H1 (cell line): ENCODE results near the gene U2AF1L4. TPM values are rescaled to one million over a fixed set of nuclear protein-coding genes. Genes with fewer than 3 reads are reported as not detected.

Source experiments
- BCL11A ChIP-seq, 2 experiments: IDR thresholded peaks; one replicate each; pipeline ENCODE4 v1.6.1; 2011; ENCODE audit warnings: low read depth in 2 of 2, low read length in 2 of 2, mild to moderate bottlenecking in 2 of 2
- CEBPB ChIP-seq: IDR thresholded peaks from 2 replicates; pipeline ENCODE4 v1.6.1; 2012; ENCODE audit warnings: low read depth, low read length
- FOSL1 ChIP-seq: IDR thresholded peaks from 2 replicates; pipeline ENCODE4 v1.6.1; 2011; ENCODE audit warnings: mild to moderate bottlenecking, low read depth, low read length, moderate library complexity; ENCODE audit not compliant: insufficient read depth
- GTF2F1 ChIP-seq: IDR thresholded peaks from 2 replicates; pipeline ENCODE4 v1.6.1; 2012; ENCODE audit warnings: low read depth, low read length, improper control_type of control experiment, borderline replicate concordance
- KDM4A ChIP-seq: IDR thresholded peaks from one replicate; pipeline ENCODE4 v1.7.1; 2012; ENCODE audit warnings: low read depth, mild to moderate bottlenecking, moderate library complexity, low read length, inconsistent platforms; ENCODE audit not compliant: severe bottlenecking
- NANOG ChIP-seq: IDR thresholded peaks from 2 replicates; pipeline ENCODE4 v1.6.1; 2011; ENCODE audit warnings: low read length, low read depth, mild to moderate bottlenecking, inconsistent platforms; ENCODE audit not compliant: insufficient read depth, poor library complexity, severe bottlenecking
- RAD21 ChIP-seq, 2 experiments: IDR thresholded peaks in 1 of 2; conservative IDR thresholded peaks in 1 of 2; 2 replicates each; pipeline ENCODE4 v1.6.1; 2011; ENCODE audit warnings: low read depth in 2 of 2, low read length in 2 of 2, improper control_type of control experiment in 1 of 2, inconsistent platforms in 1 of 2, mild to moderate bottlenecking in 1 of 2, moderate library complexity in 1 of 2
- RFX5 ChIP-seq: IDR thresholded peaks from 2 replicates; pipeline ENCODE4 v1.6.1; 2011; ENCODE audit warnings: low read depth, low read length, improper control_type of control experiment, borderline replicate concordance
- RNF2 ChIP-seq: fragments of 200-900, 300-1000 bp; sonication (generic); IDR thresholded peaks from 2 replicates; pipeline ENCODE4 v1.7.1; 2016; ENCODE audit warnings: borderline replicate concordance, low read depth, mild to moderate bottlenecking, antibody characterized with exemption, low read length; ENCODE audit not compliant: poor library complexity, severe bottlenecking; ENCODE audit errors: missing control alignments
- RXRA ChIP-seq: IDR thresholded peaks from 2 replicates; pipeline ENCODE4 v1.6.1; 2011; ENCODE audit warnings: low read depth, mild to moderate bottlenecking, low read length, moderate library complexity; ENCODE audit not compliant: insufficient read depth
- SIRT6 ChIP-seq: IDR thresholded peaks from one replicate; pipeline ENCODE4 v1.7.1; 2012; ENCODE audit warnings: low read length, inconsistent platforms
- SP1 ChIP-seq: IDR thresholded peaks from 2 replicates; pipeline ENCODE4 v1.6.1; 2011; ENCODE audit warnings: low read depth, low read length
- SP4 ChIP-seq: IDR thresholded peaks from 2 replicates; pipeline ENCODE4 v1.6.1; 2012; ENCODE audit warnings: low read length, inconsistent platforms
- TCF12 ChIP-seq: IDR thresholded peaks from 2 replicates; pipeline ENCODE4 v1.6.1; 2011; ENCODE audit warnings: low read depth, mild to moderate bottlenecking, low read length
- TEAD4 ChIP-seq: IDR thresholded peaks from 2 replicates; pipeline ENCODE4 v1.6.1; 2012; ENCODE audit warnings: low read depth, low read length, inconsistent platforms, mixed read lengths
- ZNF274 ChIP-seq: IDR thresholded peaks from 2 replicates; pipeline ENCODE4 v1.7.0; 2012; ENCODE audit warnings: low read length, borderline replicate concordance; ENCODE audit errors: extremely low read depth
- polyA plus RNA-seq, 7 experiments: library from polyadenylated mRNA; depleted of rRNA in 3 of 7; stranded (reverse) in 5 of 7; unstranded in 2 of 7; fragments of >200 nt in 5 of 7; fragments of 200-250 nt in 2 of 7; gene quantifications; 1 replicate in 5 of 7; 2 replicates in 1 of 7; 4 replicates in 1 of 7; pipeline versions ENCODE4 v1.2.1 to v1.2.3, GENCODE V29; 2011 to 2013; ENCODE audit warnings: missing spikeins in 2 of 7, mixed read lengths in 2 of 7
- total RNA-seq: library from RNA; stranded (reverse); fragmentation: NEBNext Ultra II Directional; extraction: Animal tissue kit (Norgen Biotek cat#: 25700); gene quantifications from 2 replicates; pipeline ENCODE4 v1.2.1, GENCODE V29; 2021
- TF ChIP-seq, protein P1 (sequence below), 3 experiments: IDR thresholded peaks; 1 replicate in 2 of 3; 2 replicates in 1 of 3; pipeline versions ENCODE4 v1.5.1 to v1.6.1; 2011; ENCODE audit warnings: low read length in 3 of 3, mild to moderate bottlenecking in 3 of 3, inconsistent platforms in 2 of 3, low read depth in 1 of 3, moderate library complexity in 1 of 3; ENCODE audit not compliant: insufficient read depth in 1 of 3; ENCODE audit errors: control extremely low read depth in 1 of 3

U2AF1L4 gene
- total and polyA plus RNA-seq, 2 of the 8 experiments (the other 6 are each of a cell fraction or from before 2014, with no cell fraction given), result 15.1 to 32.7 TPM

- TF ChIP-seq RAD21 (IDR thresholded peaks at IDR 0.05 in 1 of 2, conservative IDR thresholded peaks at IDR 0.05 in 1 of 2; ENCODE audit: low read depth in 2 of 2, low read length in 2 of 2) (peak; percentile 11 to 26; a peak in 2 of 4 replicates), BCL11A (IDR thresholded peaks at IDR 0.05; ENCODE audit: low read depth in 2 of 2, low read length in 2 of 2) (no peak), SP4 (no peak), TEAD4 (no peak), CEBPB (peak; percentile 79), RFX5 (no peak), ZNF274 (no peak), SP1 (no peak), NANOG (no peak), TCF12 (no peak), KDM4A (no peak), SIRT6 (no peak), GTF2F1 (no peak), RXRA (no peak), RNF2 (no peak), FOSL1 (no peak)
- TF ChIP-seq, protein P1, sequence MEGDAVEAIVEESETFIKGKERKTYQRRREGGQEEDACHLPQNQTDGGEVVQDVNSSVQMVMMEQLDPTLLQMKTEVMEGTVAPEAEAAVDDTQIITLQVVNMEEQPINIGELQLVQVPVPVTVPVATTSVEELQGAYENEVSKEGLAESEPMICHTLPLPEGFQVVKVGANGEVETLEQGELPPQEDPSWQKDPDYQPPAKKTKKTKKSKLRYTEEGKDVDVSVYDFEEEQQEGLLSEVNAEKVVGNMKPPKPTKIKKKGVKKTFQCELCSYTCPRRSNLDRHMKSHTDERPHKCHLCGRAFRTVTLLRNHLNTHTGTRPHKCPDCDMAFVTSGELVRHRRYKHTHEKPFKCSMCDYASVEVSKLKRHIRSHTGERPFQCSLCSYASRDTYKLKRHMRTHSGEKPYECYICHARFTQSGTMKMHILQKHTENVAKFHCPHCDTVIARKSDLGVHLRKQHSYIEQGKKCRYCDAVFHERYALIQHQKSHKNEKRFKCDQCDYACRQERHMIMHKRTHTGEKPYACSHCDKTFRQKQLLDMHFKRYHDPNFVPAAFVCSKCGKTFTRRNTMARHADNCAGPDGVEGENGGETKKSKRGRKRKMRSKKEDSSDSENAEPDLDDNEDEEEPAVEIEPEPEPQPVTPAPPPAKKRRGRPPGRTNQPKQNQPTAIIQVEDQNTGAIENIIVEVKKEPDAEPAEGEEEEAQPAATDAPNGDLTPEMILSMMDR (IDR thresholded peaks at IDR 0.05; ENCODE audit: control extremely low read depth in 1 of 3, insufficient read depth in 1 of 3, low read depth in 1 of 3, low read length in 3 of 3), result peak; percentile 34 to 45 (median 45)
These were observed 30.4 kb downstream of the U2AF1L4 start (continued) for GRCh38 chr19:35714601-35715354.
